Erythroblast (primary cell): ENCODE data around the gene PTRHD1.

Experiments
- GATA1 ChIP-seq: IDR thresholded peaks from 2 replicates; pipeline ENCODE4 v1.6.1; 2011; ENCODE audit warnings: low read depth, mild to moderate bottlenecking, control low read depth, low read length, moderate library complexity
- POLR2A ChIP-seq: IDR thresholded peaks from 2 replicates; pipeline ENCODE4 v1.6.1; 2011; ENCODE audit warnings: mild to moderate bottlenecking, low read length

DNA sequence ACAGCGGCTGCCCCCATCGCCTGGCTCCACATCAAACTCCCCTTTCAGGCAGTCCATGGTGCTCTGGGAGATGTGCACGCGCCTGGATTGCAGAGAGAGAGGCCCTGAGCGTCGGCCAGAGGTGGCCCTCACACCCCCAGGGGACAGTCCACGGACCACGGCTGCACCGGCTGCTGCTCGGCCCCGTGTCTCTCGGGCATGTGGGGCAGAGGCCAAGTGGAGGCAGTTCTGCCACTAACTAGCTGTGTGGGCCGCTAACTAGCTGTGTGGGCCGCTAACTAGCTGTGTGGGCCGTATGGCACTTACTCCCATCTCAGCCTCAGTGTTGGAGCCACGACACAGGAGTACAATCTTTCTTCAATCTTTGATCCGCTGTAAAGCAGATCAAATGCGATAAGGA is 45.4 kb upstream of the PTRHD1 start:
- TF ChIP-seq POLR2A, result no peak
- TF ChIP-seq GATA1, result no peak
